Measurements from ENCODE around the gene SAMD4A. TPM values are rescaled to one million over a fixed set of nuclear protein-coding genes. Genes with fewer than 3 reads are reported as not detected.

SAMD4A gene
- polyA plus RNA-seq, 2 of the 4 experiments (the other 2 are of a cell fraction): 3.9 to 5.4 TPM

- ATAC-seq: no peak
- peaks cover 27% of the 10 kb centered on the region for H3K4me1 ChIP-seq
Measured at GRCh38 chr14:54772451-54772881, 205.5 kb downstream of the SAMD4A start.

GRCh38 chr14:54773171-54774006 is 206.5 kb downstream of the SAMD4A start:
- peak; percentile 99 for FAIRE-seq
- TF ChIP-seq FOSL2 (IDR thresholded peaks at IDR 0.05) (peak; percentile 49; the same call in 1 of the 2 replicates), FOSL2 (CRISPR knock-in tag; IDR thresholded peaks at IDR 0.05) (peak; percentile 82), JUNB (IDR thresholded peaks at IDR 0.05) (peak; percentile 28; the same call in 1 of the 2 replicates), HOXB13 (CRISPR knock-in tag; IDR thresholded peaks at IDR 0.05; ENCODE audit: low read depth) (no peak), KDM5A (IDR thresholded peaks at IDR 0.05) (no peak), ZFP36 (IDR thresholded peaks at IDR 0.05; ENCODE audit: borderline replicate concordance, partially characterized antibody) (no peak), CEBPB (IDR thresholded peaks at IDR 0.05) (no peak), SMC3 (IDR thresholded peaks at IDR 0.05) (peak; percentile 85), RAD21 (conservative IDR thresholded peaks at IDR 0.05 in 1 of 2, IDR thresholded peaks at IDR 0.05 in 1 of 2) (peak; percentile 72 to 80), MAX (IDR thresholded peaks at IDR 0.05) (peak; percentile 77), JUN (IDR thresholded peaks at IDR 0.05) (peak in 1 of 2 experiments; percentile 26; a peak in 1 of 5 replicates), GATA3 (IDR thresholded peaks at IDR 0.05; ENCODE audit: borderline replicate concordance) (peak; percentile 55; the same call in 1 of the 2 replicates), EP300 (IDR thresholded peaks at IDR 0.05) (peak in 1 of 2 experiments; percentile 51; a peak in 1 of 5 replicates), CBX2 (IDR thresholded peaks at IDR 0.05; ENCODE audit: borderline replicate concordance, low read depth) (no peak), BHLHE40 (IDR thresholded peaks at IDR 0.05; ENCODE audit: low read depth, low read length) (peak; percentile 84)
- TF ChIP-seq, protein P1, sequence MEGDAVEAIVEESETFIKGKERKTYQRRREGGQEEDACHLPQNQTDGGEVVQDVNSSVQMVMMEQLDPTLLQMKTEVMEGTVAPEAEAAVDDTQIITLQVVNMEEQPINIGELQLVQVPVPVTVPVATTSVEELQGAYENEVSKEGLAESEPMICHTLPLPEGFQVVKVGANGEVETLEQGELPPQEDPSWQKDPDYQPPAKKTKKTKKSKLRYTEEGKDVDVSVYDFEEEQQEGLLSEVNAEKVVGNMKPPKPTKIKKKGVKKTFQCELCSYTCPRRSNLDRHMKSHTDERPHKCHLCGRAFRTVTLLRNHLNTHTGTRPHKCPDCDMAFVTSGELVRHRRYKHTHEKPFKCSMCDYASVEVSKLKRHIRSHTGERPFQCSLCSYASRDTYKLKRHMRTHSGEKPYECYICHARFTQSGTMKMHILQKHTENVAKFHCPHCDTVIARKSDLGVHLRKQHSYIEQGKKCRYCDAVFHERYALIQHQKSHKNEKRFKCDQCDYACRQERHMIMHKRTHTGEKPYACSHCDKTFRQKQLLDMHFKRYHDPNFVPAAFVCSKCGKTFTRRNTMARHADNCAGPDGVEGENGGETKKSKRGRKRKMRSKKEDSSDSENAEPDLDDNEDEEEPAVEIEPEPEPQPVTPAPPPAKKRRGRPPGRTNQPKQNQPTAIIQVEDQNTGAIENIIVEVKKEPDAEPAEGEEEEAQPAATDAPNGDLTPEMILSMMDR (IDR thresholded peaks at IDR 0.05): peak; percentile 63
- TF ChIP-seq, protein P2, sequence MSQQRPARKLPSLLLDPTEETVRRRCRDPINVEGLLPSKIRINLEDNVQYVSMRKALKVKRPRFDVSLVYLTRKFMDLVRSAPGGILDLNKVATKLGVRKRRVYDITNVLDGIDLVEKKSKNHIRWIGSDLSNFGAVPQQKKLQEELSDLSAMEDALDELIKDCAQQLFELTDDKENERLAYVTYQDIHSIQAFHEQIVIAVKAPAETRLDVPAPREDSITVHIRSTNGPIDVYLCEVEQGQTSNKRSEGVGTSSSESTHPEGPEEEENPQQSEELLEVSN (IDR thresholded peaks at IDR 0.05; ENCODE audit: borderline replicate concordance, low read depth): 0 out of 2 replicates have a peak, but pooled peaks have one; percentile 38
- TF ChIP-seq, protein P3, sequence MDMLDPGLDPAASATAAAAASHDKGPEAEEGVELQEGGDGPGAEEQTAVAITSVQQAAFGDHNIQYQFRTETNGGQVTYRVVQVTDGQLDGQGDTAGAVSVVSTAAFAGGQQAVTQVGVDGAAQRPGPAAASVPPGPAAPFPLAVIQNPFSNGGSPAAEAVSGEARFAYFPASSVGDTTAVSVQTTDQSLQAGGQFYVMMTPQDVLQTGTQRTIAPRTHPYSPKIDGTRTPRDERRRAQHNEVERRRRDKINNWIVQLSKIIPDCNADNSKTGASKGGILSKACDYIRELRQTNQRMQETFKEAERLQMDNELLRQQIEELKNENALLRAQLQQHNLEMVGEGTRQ (IDR thresholded peaks at IDR 0.05): peak; percentile 84
- WGBS (ENCODE audit: missing lambda C conversion rate): 12% methylated on average over 11 of the region's 19 CpGs
- peak; percentile 97 to 99 for DNase-seq (ENCODE audit: low read depth in 1 of 2, low spot score in 1 of 2)
- Histone ChIP-seq H3K4me2 (peak overlapping the region; percentile 73), H3K27ac (peak overlapping the region; percentile 77 to 86), H3K4me3 (peak overlapping the region; percentile 2; the same call in 1 of the 3 replicates), H3K9me3 (no peaks in the 10 kb centered on the region), H3K4me1 (peaks cover 27% of the 10 kb centered on the region)
- CTCF ChIA-PET: interaction anchor here (0.6 to 6.4 kb wide), 87 partner anchors 10 to 1019 kb away, joined by 3 to 272 read pairs (median 5); partner anchors contain the start of genes CGRRF1, CNIH1 and SAMD4A
- POLR2A ChIA-PET: interaction anchor here (0.5 to 2.4 kb wide), 10 partner anchors 12 to 281 kb away, joined by 3 to 78 read pairs (median 3); partner anchors contain the start of genes CGRRF1 and SAMD4A
- peak; percentile 93 to 94 for ATAC-seq

More at GRCh38 chr14:54772451-54772881, 205.5 kb downstream of the SAMD4A start:
- POLR2A ChIA-PET: interaction anchor here (0.5 to 2.4 kb wide), 7 partner anchors 12 to 282 kb away, joined by 3 to 78 read pairs (median 3); partner anchors contain the start of genes CGRRF1 and SAMD4A
- CTCF ChIA-PET: interaction anchor here (0.6 to 6.4 kb wide), 54 partner anchors 9 to 406 kb away, joined by 3 to 272 read pairs (median 8); partner anchors contain the start of genes CGRRF1 and SAMD4A
- Histone ChIP-seq H3K9me3 (no peaks in the 10 kb centered on the region), H3K4me2 (peak overlapping the region; percentile 73), H3K27ac (peak overlapping the region; percentile 77 to 86), H3K4me3 (peak overlapping the region; percentile 2; the same call in 1 of the 3 replicates)
- DNase-seq (ENCODE audit: low read depth in 1 of 2, low spot score in 1 of 2) (peak in 1 of 2 experiments; percentile 18), FAIRE-seq (no peak)
- WGBS (ENCODE audit: missing lambda C conversion rate): 49% methylated on average over 7 of the region's 7 CpGs
- no peak for TF ChIP-seq EHMT2 (IDR thresholded peaks at IDR 0.05; ENCODE audit: low read depth)
- no peak for TF ChIP-seq TFCP2L1 (CRISPR knock-in tag; IDR thresholded peaks at IDR 0.05)
- no peak for TF ChIP-seq ESRRA (IDR thresholded peaks at IDR 0.05; ENCODE audit: borderline replicate concordance, low read length)
- TF ChIP-seq, protein P4, sequence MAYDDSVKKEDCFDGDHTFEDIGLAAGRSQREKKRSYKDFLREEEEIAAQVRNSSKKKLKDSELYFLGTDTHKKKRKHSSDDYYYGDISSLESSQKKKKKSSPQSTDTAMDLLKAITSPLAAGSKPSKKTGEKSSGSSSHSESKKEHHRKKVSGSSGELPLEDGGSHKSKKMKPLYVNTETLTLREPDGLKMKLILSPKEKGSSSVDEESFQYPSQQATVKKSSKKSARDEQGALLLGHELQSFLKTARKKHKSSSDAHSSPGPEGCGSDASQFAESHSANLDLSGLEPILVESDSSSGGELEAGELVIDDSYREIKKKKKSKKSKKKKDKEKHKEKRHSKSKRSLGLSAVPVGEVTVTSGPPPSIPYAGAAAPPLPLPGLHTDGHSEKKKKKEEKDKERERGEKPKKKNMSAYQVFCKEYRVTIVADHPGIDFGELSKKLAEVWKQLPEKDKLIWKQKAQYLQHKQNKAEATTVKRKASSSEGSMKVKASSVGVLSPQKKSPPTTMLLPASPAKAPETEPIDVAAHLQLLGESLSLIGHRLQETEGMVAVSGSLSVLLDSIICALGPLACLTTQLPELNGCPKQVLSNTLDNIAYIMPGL (CRISPR knock-in tag; IDR thresholded peaks at IDR 0.05; ENCODE audit: borderline replicate concordance): no peak
- no peak for TF ChIP-seq NFE2L2 (conservative IDR thresholded peaks at IDR 0.05; ENCODE audit: low read length)
- no peak for TF ChIP-seq MYC (IDR thresholded peaks at IDR 0.05; ENCODE audit: borderline replicate concordance, low read length)
- no peak for TF ChIP-seq MAX (IDR thresholded peaks at IDR 0.05)
- TF ChIP-seq TP53 (CRISPR knock-in tag; IDR thresholded peaks at IDR 0.05): no peak
- no peak for TF ChIP-seq CHD4 (IDR thresholded peaks at IDR 0.05; ENCODE audit: borderline replicate concordance)
- TF ChIP-seq BHLHE40 (IDR thresholded peaks at IDR 0.05; ENCODE audit: low read depth, low read length): no peak
- TF ChIP-seq NR3C1 (IDR thresholded peaks at IDR 0.05): no peak

All from A549 (cell line).